ENCODE results near the gene GGT5.

GRCh38 chr22:24209016-24209415, 35.9 kb downstream of the GGT5 start:
- no peak for TF ChIP-seq CTCF (IDR thresholded peaks at IDR 0.05)
- no peak for TF ChIP-seq POLR2A (IDR thresholded peaks at IDR 0.05)

All from right lobe of liver (tissue), 4 donors.